KG1 (cell line): ENCODE results near the gene CDK5RAP2.
A peak's percentile ranks its signal among the peaks of the same experiment; 100 is the strongest.

ENCODE experiments used
- DNase-seq: peaks from one replicate; lab custom pipeline; 2025; lab: John Stamatoyannopoulos, UW

The CDK5RAP2 gene

DNA sequence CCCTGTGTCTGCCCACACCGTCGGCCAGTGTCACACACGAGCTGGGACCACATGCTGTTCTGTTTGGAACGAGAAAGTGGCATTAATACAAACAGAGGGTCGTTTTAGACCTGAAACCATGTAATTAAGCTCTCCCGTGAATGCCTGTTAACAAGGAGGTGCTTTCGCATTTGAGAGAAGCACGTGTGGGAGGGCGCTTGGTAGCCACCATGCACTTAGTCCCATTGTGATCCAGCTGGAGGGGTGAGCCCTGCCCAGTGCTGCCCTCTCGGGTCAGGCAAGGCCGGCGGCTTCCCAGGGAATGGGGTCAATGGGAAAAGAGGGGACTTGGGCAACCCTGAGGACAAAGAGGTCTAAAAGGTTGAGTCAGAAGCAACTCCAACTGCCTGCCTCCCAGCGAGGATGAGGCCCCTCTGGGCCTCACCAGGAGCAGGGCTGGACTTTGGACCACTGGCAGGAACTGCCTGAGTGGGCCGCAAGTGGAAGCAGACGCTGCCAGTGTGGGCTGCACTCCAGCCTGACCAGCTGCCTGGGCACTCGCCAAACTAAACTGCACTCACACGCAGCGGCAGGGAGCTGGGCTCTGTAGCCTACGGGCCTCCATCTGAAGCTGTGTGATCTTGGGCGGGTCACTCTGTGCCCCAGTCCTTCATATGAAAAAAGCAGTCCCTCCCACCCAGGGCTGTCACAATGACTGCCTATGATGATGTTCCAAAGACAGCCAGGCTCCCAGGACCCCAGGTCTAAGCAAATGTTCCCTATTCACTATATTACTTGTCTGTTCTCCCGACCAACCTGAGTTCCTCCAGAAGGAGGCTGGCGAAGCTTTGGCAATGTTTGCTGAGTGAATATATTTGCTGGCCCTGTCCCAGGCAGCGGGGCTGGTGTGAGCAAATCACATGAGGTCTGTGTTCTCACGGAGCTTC lies 195.7 kb downstream of the CDK5RAP2 start:
- DNase-seq = no peak

DNA sequence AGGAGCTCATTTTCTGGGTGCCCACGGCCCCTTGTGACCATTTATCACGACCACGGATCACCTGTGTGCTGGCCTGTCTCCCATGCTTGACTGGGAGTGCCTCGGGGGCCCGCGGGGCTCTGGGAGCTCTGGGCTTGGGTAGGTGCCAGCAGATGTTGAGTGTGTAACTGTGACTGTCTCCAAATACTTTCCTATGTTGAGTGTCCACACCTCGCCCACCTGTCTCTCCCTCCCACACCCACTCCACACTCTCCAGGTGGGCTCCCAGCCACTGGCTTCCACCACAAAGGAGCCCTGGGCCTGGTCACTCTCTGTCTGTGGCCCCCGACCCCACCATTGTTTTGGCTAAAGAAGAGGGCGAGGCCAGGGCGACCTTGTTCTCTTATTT lies 196.4 kb downstream of the CDK5RAP2 start:
- no peak for DNase-seq

GRCh38 chr9:120382453-120382852 lies 197.5 kb downstream of the CDK5RAP2 start:
- no peak for DNase-seq

DNA sequence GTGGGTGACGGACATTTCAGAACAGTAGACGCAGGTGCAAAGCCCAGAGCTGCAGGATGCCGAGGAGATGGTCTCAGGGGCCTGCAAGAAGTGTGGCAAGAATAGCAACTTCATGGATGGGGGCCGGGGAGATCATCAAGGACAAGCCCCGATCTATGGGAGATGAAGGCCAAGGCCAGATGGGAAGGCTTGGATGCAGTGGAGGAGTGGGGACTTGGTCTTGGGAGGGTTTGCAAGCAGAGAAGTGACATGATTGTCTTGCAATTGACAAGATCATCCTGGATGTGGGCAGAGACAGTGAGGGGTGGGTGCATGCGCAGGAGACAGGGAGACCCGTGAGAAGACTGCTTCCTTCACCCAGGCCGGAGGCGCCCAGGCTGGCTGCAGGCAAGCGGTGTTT lies 198.1 kb downstream of the CDK5RAP2 start:
- DNase-seq = no peak

- DNase-seq = no peak
These were observed 200.4 kb downstream of the CDK5RAP2 start for GRCh38 chr9:120379611-120380010.

DNA sequence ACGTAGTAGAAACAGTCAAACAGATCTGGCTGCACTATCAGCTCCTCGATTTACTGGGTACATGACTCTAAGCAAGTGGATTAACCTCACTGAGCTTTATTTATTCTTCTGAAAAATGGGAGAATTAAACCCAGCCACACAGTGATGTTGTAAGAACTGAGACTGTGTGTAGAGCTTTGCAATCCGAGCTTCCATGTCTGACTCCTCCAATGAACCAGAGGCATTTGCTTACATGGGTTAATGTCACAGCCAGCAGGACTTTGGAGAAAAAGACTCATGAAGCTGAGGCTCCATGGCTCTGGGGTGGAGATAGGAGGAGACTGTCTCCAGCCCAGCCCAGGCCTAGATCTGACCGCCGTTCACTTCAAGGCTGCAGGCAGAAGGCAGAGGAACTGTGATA lies 201.3 kb downstream of the CDK5RAP2 start:
- DNase-seq = no peak

- no peak for DNase-seq
These were observed 202.5 kb downstream of the CDK5RAP2 start for GRCh38 chr9:120377268-120378159.

DNA sequence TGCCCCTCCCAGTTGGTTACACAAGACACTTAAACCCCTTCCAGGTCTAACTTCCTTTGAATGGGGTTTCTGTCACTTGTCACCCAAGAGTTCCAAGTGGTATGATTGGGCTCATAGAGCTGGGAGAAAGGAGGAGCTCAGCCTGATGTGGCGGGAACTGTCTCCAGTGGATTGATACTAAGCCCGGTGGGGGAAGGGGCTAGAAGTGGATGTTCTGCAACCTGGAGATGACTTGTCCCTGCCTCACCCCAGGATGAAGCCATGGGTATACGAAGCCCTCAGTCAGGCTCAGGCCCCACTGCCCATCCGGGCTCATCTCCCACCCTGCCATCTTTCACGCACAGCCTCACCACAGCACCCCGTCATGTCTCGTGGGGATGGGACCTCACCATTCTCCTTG lies 203.9 kb downstream of the CDK5RAP2 start:
- DNase-seq = no peak

DNA sequence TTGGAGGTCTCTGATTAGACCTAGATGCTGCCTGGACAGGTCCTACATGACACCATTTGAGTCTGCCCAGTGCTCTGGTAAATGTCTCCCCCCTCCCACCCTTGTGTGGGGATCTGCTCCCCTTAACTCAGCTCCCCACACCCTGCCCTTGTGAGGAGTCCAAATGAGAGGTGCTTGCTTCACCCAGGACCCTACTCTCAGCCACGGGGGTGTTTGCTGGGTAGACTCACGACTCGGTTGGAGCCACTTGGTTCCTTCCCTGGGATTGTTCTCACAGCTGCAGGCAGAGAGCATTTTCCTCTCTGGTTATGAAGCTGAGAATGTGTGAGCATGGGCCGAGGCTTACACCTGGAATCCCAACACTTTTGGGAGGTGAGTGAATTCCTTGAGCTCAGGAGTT lies 204.7 kb downstream of the CDK5RAP2 start:
- no peak for DNase-seq

DNA sequence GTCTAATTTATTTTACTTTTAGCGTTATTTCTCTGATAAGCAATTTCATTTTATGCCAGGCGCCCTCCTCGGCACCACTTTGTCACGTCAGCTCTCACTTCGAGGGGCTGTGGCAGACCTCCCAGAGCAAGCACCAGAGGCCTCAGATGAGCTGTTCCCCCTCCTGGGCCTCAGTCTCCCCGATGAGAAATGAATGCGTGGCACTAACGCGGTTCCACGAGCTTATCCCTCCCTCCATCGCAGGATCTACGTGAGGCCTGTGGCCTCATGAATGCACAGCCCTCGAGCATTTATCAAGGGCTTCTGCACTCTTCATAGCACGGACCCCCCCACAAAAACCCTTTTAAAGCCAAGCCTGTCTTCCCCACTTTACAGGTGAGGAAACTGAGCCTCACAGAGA lies 205.2 kb downstream of the CDK5RAP2 start:
- DNase-seq = no peak

- DNase-seq = no peak
These were observed 205.7 kb downstream of the CDK5RAP2 start for GRCh38 chr9:120374239-120374638.

DNA sequence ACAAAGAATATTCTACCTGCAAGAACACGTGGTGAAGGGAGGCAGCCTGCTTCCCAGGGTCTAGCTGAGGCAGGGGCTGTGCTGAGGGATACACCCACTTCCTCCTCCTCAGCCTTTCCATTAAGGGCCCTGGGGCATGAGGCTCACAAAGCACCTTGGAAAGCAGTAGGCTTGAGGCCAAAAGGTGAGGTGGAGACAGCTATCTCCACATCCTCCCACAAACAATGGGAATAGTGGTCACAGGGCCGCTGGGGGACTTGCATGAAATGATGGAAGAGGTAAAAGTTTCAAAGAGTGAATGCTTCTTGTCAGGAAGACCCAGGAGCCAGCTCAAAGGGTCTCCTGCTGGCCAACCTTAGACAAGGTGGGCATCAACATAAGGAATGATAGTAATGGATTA lies 207.9 kb downstream of the CDK5RAP2 start:
- no peak for DNase-seq

- no peak for DNase-seq
These were observed 210.3 kb downstream of the CDK5RAP2 start for GRCh38 chr9:120369608-120370220.

GRCh38 chr9:120368799-120369198 lies 211.2 kb downstream of the CDK5RAP2 start:
- no peak for DNase-seq

DNA sequence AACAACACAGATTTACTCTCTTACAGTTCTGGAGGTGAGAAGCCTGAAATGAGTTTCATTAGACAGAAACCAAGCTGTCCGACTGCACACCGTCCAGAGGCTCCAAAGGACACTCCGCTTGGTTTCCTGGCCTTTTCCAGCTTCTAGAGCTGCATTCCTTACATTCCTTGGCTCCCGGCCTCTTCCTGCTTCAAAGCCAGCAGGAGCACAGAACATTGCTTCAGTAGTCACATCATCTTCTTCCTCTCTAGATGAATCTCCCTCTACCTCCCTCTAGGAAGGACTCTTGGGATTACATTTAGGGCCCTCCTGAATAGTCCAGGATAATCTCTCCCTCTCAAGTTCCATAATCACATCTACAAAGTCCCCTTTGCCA lies 213.3 kb downstream of the CDK5RAP2 start:
- no peak for DNase-seq

- DNase-seq = peak; percentile 13
These were observed 214.6 kb downstream of the CDK5RAP2 start for GRCh38 chr9:120365386-120365785.

- DNase-seq = no peak
These were observed 216.3 kb downstream of the CDK5RAP2 start for GRCh38 chr9:120363697-120364096.

- DNase-seq = no peak
These were observed 217.5 kb downstream of the CDK5RAP2 start for GRCh38 chr9:120362446-120362845.

DNA sequence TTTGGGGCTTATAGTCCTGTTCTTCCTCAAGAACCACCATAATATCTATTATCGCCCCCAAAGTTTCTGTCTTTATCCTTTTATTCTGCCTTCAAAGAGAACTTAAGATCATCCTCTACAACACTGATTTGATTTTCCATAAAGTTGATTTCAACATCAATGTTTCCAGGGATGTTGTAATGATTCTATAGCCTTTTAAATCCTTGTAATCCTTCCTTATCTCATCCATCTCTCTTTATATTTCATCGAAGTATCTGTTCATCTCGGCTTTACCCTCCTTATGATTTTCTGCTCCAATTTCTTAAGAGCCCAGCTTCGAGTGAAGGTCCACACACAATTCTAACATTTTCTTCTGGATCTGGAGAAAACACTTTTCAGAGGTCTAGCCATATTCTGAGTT lies 218.4 kb downstream of the CDK5RAP2 start:
- DNase-seq = no peak

DNA sequence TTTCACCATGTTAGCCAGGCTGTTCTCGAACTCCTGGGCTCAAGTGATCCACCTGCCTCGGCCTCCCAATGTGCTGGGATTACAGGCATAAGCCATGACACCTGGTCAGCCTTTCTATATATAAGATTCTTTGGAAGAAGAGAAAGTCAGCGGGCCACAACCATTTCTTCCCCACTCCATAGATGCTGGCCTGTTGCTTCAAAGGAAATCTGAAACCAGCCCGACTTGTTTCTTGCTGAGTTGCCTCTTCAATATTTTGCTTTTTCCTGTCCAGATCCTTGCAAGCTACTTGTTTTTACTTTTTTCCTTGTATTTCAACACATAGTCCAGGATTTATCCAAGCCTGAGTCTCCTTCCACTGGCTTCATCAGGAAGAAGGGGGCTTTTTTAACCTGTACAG lies 219.5 kb downstream of the CDK5RAP2 start:
- no peak for DNase-seq

DNA sequence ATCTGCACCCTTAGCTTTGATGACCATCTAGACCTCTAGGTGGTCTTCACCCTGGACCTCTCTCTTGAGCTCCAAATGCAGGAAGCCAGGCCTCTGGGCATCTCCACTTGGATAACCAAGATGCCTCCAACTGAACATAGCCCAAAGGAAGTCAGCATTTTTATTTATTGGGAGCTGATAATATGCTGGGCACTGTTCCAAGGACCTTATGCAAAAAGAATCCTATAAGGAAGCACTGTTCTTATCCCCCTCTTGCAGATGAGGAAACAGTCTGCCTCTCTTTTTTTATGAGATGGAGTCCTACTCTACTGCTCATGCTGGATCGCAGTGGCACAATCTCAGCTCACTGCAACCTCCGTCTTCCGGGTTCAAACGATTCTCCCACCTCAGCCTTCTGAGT lies 219.9 kb downstream of the CDK5RAP2 start:
- no peak for DNase-seq

DNA sequence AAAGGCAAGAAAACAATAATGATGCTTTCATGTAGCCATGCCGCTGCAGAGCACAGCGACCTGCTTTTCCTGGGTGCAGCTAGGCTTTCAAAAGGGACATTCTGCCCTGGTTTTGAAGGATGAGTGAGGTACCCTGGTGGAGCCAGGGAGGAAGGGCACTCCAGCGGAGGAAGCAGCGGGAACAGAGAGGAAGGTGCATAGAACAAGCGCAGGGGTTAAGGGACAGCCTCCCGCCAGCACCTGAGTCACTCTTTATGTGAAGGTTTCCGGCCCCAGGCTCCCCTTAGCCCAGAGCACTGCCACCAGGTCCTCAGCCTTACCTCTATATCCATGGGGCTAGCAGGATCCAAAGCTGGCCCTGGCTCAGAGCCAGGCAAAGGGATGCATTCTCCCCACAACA lies 221.1 kb downstream of the CDK5RAP2 start:
- no peak for DNase-seq

GRCh38 chr9:120353506-120353905 lies 226.5 kb downstream of the CDK5RAP2 start:
- DNase-seq = no peak
